IPS-18a (cell line): ENCODE results near the gene BEAN1.

ENCODE experiments used
- H3K27ac ChIP-seq: one replicate; pipeline ENCODE4 v1.5.1; 2013; ENCODE audit warnings: low read length
- H3K27me3 ChIP-seq: one replicate; pipeline ENCODE4 v1.6.1; 2013; ENCODE audit warnings: mild to moderate bottlenecking, low read length; ENCODE audit not compliant: control insufficient read depth, insufficient read depth
- H3K36me3 ChIP-seq: one replicate; pipeline ENCODE4 v1.6.1; 2013; ENCODE audit warnings: low read depth, low read length; ENCODE audit not compliant: control insufficient read depth
- H3K4me1 ChIP-seq: one replicate; pipeline ENCODE4 v1.6.1; 2013; ENCODE audit warnings: low read depth, low read length; ENCODE audit not compliant: control insufficient read depth
- H3K4me3 ChIP-seq: one replicate; pipeline ENCODE4 v1.5.1; 2013; ENCODE audit warnings: low read length
- H3K9ac ChIP-seq: one replicate; pipeline ENCODE4 v1.6.1; 2013; ENCODE audit warnings: mild to moderate bottlenecking, low read length, moderate library complexity
- H3K9me3 ChIP-seq: one replicate; pipeline ENCODE4 v1.6.1; 2013; ENCODE audit warnings: low read depth, low read length; ENCODE audit not compliant: control insufficient read depth

The BEAN1 gene

DNA sequence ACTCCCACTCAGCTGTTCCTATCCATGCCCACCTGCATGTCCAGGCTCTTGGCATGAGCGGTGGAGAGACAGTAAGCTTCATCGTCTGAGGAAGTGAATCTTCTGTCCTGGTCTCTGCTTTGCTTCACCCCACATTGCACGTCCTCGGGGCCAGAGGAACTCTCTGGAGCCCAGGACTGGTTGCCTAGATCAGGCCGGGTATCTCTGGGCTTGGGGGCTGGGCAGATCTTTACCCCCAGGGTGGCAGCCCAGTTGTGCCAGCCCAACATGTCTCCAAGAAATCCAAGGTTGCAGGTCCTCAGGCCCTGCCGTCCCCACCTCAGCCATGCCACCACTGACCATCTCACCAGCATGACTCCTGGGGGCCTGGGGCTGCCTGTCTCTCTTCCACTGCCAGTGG, 58.3 kb downstream of the BEAN1 start:
- Histone ChIP-seq H3K27ac (no peak overlapping the region), H3K4me3 (no peak overlapping the region), H3K4me1 (no peaks in the 10 kb centered on the region), H3K9ac (no peak overlapping the region), H3K9me3 (no peaks in the 10 kb centered on the region), H3K36me3 (no peaks in the 10 kb centered on the region), H3K27me3 (no peaks in the 10 kb centered on the region)

DNA sequence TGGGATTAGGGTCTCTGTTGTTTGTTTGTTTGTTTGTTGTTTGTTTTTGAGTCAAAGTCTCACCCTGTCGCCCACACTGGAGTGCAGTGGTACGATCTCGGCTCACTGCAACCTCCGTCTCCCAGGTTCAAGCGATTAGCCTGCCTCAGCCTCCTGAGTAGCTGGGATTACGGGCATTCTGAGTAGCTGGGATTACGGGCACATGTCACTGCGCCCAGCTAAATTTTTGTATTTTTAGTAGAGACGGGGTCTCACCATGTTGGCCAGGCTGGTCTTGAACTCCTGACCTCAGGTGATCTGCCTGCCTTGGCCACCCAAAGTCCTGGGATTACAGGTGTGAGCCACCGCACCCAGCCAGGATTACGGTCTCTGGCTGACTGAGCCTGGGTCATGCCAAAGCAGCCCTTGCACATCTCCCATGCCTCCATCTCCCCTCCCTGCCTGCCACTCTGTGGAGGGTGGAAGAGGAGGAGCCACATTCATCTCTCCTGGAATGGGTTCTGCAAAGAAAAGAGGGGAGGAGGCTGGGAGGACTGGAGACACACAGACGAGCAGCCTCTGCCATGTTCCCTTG, 59.2 kb downstream of the BEAN1 start:
- Histone ChIP-seq H3K4me1 (no peaks in the 10 kb centered on the region), H3K9ac (no peak overlapping the region), H3K36me3 (no peaks in the 10 kb centered on the region), H3K27ac (no peak overlapping the region), H3K9me3 (no peaks in the 10 kb centered on the region), H3K27me3 (no peaks in the 10 kb centered on the region), H3K4me3 (no peak overlapping the region)

- Histone ChIP-seq H3K36me3 (no peaks in the 10 kb centered on the region), H3K4me3 (no peak overlapping the region), H3K9me3 (no peaks in the 10 kb centered on the region), H3K9ac (no peak overlapping the region), H3K4me1 (no peaks in the 10 kb centered on the region), H3K27ac (no peak overlapping the region), H3K27me3 (no peaks in the 10 kb centered on the region)
Measured at GRCh38 chr16:66486773-66487579, 59.9 kb downstream of the BEAN1 start.

DNA sequence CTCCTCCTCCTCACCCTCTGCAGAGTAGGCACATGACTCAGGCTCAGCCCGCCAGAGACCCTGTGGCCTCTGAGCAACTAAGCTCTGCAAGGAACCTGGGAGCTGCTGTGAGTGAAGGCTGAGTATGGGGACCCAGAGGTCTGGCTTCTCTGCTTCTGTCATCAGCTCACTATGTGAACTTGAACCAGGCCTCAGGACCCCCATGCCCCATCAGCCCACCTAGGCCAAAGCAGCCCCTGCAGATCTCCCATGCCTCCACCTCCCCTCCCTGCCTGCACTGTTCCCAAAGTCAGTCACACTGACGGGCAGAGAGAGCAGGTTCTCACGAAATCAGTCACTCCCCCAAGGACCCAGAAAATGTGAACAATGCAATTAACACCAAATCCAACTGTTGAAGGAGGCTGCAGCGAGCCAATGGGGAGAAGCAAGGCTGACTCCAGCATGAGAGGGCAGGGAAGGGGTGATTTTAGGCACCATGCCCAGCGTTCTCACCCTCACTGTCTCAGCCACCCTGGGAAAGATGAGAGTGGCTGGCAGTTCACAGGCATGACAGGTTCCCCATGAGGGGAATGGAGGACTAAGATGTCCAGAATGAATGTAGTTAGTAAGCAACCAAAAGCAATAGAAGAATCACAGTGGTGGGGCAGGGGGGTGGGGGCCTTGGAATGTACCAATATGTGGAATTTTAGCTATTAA, 60.6 kb downstream of the BEAN1 start:
- Histone ChIP-seq H3K36me3 (no peaks in the 10 kb centered on the region), H3K27ac (no peak overlapping the region), H3K4me3 (no peak overlapping the region), H3K9ac (no peak overlapping the region), H3K27me3 (no peaks in the 10 kb centered on the region), H3K4me1 (no peaks in the 10 kb centered on the region), H3K9me3 (no peaks in the 10 kb centered on the region)

DNA sequence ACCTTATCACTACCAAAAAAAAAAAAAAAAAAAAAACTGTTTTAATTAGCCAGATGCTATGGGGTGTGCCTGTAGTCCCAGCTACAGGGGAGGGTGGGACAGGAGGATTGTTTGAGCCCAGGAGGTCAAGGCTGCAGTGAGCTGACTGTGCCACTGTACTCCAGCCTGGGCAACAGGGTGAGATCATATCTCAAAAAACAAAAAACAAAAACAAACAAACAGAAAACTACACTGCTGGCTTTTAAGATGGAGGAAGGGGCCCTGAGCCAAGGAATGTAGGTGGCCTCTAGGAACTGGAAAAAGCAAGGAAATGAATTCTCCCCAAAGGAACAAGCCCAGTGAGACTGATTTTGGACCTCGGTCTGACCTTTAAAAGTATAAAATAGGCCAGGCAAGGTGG, 61.4 kb downstream of the BEAN1 start:
- Histone ChIP-seq H3K4me3 (no peak overlapping the region), H3K27me3 (no peaks in the 10 kb centered on the region), H3K9ac (no peak overlapping the region), H3K27ac (no peak overlapping the region), H3K4me1 (no peaks in the 10 kb centered on the region), H3K9me3 (no peaks in the 10 kb centered on the region), H3K36me3 (no peaks in the 10 kb centered on the region)

DNA sequence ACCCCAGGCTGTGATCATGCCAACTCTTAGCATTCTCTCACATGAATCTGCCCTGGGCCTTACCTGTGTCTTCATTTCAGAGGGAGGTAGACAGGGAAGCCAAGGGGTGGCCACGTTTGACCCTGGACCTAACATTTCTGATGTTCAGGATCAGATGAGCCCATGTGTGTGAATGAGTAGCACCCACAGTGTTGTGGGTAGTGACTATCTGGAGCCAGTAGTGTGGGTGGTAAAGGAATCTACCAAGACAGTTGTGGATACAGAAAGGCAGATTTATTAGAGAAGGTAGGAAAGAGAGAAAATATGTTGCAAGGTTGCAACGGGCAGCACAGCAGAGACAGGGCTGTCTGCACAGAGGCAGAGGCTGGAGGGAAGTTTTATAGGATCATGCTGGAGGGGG, 62.3 kb downstream of the BEAN1 start:
- H3K9ac ChIP-seq: no peak overlapping the region
- H3K27ac ChIP-seq: no peak overlapping the region
- no peaks in the 10 kb centered on the region for H3K27me3 ChIP-seq
- no peak overlapping the region for H3K4me3 ChIP-seq
- H3K36me3 ChIP-seq: no peaks in the 10 kb centered on the region
- no peaks in the 10 kb centered on the region for H3K9me3 ChIP-seq
- H3K4me1 ChIP-seq: no peaks in the 10 kb centered on the region

GRCh38 chr16:66489818-66490217, 62.7 kb downstream of the BEAN1 start:
- H3K9ac ChIP-seq: no peak overlapping the region
- H3K36me3 ChIP-seq: no peaks in the 10 kb centered on the region
- no peak overlapping the region for H3K27ac ChIP-seq
- H3K4me1 ChIP-seq: no peaks in the 10 kb centered on the region
- no peak overlapping the region for H3K4me3 ChIP-seq
- H3K27me3 ChIP-seq: no peaks in the 10 kb centered on the region
- no peaks in the 10 kb centered on the region for H3K9me3 ChIP-seq

DNA sequence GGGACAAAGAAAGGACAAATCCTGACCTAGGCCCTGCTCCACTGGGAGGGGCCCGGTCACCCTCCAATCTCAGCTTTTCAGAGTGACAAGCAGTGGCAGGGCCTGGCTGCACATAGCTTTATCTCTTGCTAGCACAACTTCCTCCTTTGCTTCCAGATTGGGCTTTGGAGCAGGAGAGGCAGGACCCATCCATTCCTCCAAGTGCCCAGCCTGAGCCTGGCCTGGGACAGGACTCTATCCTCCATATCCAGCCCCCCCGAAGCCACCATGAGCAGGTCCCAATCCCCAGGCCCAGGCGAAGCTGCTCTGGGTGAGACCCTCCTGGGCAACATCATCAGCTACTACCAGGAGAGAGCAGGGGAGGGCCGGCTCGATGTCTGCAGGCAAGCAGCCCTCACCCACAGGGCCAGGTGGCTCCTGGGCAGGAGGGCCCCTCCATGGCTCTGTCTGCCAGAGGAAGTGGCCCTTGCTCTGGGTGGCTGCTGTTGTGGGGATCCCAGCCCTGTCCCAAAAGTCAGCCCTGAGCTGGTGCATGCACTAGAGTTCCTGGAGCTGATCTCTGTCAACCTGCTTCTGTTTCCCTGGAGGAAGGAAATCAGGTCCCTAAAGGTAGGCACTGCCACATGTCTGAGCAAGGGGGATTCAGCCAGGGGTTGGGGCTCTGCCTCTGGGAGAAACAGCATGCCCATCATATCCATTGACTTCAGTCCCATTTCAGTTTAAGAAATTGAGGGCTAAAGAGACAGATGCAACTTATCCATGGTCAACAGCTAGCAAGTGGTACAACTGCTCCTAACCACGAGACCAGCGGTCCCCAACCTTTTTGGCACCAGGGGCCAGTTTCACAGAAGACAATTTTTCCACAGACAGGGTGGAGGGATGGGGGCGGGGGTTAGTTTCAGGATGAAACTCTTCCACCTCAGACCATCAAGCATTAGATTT, 64.0 kb downstream of the BEAN1 start:
- H3K27me3 ChIP-seq: no peaks in the 10 kb centered on the region
- no peaks in the 10 kb centered on the region for H3K9me3 ChIP-seq
- H3K27ac ChIP-seq: no peak overlapping the region
- no peaks in the 10 kb centered on the region for H3K4me1 ChIP-seq
- no peaks in the 10 kb centered on the region for H3K36me3 ChIP-seq
- no peak overlapping the region for H3K9ac ChIP-seq
- no peak overlapping the region for H3K4me3 ChIP-seq

- H3K9ac ChIP-seq: no peak overlapping the region
- H3K4me3 ChIP-seq: no peak overlapping the region
- no peaks in the 10 kb centered on the region for H3K27me3 ChIP-seq
- no peak overlapping the region for H3K27ac ChIP-seq
- H3K36me3 ChIP-seq: no peaks in the 10 kb centered on the region
- no peaks in the 10 kb centered on the region for H3K9me3 ChIP-seq
- H3K4me1 ChIP-seq: no peaks in the 10 kb centered on the region
Measured at GRCh38 chr16:66491716-66492064, 64.6 kb downstream of the BEAN1 start.

GRCh38 chr16:66493490-66494401, 66.7 kb downstream of the BEAN1 start:
- Histone ChIP-seq H3K36me3 (no peaks in the 10 kb centered on the region), H3K4me3 (no peak overlapping the region), H3K27me3 (no peaks in the 10 kb centered on the region)

More at GRCh38 chr16:66493490-66494401, 66.7 kb downstream of the BEAN1 start:
- H3K9me3 ChIP-seq: no peaks in the 10 kb centered on the region
- H3K4me1 ChIP-seq: no peaks in the 10 kb centered on the region
- H3K27ac ChIP-seq: no peak overlapping the region
- H3K9ac ChIP-seq: no peak overlapping the region
